NB4 (cell line): Measurements from ENCODE around the gene TMPRSS13.

Experiments used
- CTCF ChIP-seq: IDR thresholded peaks from one replicate; pipeline ENCODE4 v1.5.1; 2012; ENCODE audit warnings: low read depth, low read length
- MAX ChIP-seq: IDR thresholded peaks from 2 replicates; pipeline ENCODE4 v1.6.1; 2011; ENCODE audit warnings: low read depth, low read length
- MYC ChIP-seq: IDR thresholded peaks from 2 replicates; pipeline ENCODE4 v1.6.1; 2011; ENCODE audit warnings: low read depth, low read length
- POLR2A ChIP-seq: IDR thresholded peaks from 2 replicates; pipeline ENCODE4 v1.6.1; 2011; ENCODE audit warnings: mild to moderate bottlenecking; ENCODE audit not compliant: insufficient read length; ENCODE audit errors: extremely low read depth

- TF ChIP-seq CTCF = no peak
- TF ChIP-seq MYC = no peak
- TF ChIP-seq POLR2A = no peak
- TF ChIP-seq MAX = no peak
These were observed 2.2 kb upstream of the TMPRSS13 start for GRCh38 chr11:117931331-117931950.
